Measurements from ENCODE around the gene TBCB.

Gene TBCB

DNA sequence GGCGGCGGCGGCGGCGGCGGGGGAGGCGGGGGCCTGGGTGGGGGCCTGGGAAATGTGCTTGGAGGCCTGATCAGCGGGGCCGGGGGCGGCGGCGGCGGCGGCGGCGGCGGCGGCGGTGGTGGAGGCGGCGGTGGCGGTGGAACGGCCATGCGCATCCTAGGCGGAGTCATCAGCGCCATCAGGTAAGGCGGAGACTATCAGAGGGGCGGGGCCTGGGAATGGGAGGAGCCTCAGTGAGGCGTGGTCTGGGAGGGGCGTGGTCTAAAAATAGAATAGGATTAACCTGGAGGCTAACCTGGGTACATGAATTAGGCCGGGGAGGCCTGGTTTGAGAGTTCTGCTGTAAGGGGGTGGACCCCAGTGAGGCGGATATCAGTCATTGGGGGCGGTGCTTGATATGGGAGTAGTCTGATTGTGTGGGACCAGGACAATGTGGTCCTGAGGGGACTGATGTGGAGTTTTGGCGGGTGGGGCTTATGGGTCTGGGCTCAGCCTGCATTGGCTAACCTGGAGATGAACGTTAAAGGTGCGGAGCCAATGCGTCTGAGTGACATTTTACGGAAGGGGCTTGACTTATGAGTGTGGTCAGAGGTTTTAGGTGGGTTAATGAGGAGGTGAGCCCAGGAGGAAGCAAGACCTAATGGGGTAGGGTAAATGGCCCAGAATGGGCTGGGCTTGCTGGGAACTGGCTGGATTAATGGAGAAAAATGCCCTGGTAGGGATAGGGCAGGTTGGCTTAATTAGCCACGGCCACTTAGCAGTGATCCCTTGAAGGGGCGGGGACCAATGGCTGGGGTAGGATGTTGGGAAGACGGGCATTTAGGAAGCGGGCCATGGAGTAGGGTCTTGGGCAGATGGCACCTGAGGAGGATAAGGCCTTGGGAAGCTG, 26.0 kb downstream of the TBCB start:
- peak overlapping the region; percentile 98 for H3K27ac ChIP-seq
- TF ChIP-seq, protein P1, sequence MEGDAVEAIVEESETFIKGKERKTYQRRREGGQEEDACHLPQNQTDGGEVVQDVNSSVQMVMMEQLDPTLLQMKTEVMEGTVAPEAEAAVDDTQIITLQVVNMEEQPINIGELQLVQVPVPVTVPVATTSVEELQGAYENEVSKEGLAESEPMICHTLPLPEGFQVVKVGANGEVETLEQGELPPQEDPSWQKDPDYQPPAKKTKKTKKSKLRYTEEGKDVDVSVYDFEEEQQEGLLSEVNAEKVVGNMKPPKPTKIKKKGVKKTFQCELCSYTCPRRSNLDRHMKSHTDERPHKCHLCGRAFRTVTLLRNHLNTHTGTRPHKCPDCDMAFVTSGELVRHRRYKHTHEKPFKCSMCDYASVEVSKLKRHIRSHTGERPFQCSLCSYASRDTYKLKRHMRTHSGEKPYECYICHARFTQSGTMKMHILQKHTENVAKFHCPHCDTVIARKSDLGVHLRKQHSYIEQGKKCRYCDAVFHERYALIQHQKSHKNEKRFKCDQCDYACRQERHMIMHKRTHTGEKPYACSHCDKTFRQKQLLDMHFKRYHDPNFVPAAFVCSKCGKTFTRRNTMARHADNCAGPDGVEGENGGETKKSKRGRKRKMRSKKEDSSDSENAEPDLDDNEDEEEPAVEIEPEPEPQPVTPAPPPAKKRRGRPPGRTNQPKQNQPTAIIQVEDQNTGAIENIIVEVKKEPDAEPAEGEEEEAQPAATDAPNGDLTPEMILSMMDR (conservative IDR thresholded peaks at IDR 0.05; ENCODE audit: low read depth), result no peak
- peak; percentile 91 for DNase-seq (ENCODE audit: low spot score)
- ChIA-PET POLR2A (ENCODE audit: low non-redundant PET) (no interaction called here), CTCF (no interaction called here)

DNA sequence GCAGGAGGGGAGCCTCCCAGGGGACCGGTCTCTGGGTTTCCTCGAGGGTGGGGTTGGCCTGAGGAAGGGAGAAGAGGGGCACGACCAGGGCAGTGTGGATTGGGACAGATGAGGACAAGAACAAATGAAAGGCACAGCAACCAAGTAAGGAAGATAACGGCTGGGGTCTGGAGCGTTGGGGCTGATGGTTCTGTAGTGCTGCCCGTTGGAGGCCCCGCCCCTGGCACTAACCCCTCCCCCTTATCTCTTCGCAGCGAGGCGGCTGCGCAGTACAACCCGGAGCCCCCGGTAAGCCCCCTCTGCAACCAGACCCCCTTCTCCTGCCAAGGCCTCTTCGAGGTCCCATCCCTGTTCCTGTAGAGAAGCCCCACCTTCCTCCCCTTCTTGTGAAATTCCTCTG, 26.8 kb downstream of the TBCB start:
- TF ChIP-seq, protein P1 (conservative IDR thresholded peaks at IDR 0.05; ENCODE audit: low read depth), result no peak
- peak overlapping the region; percentile 98 for H3K27ac ChIP-seq
- POLR2A ChIA-PET (ENCODE audit: low non-redundant PET), result no interaction called here
- DNase-seq (ENCODE audit: low spot score), result no peak
- CTCF ChIA-PET, result interaction anchor here (0.7 to 0.9 kb wide), 2 partner anchors 14 to 434 kb away, joined by 4 to 5 read pairs; no protein-coding TSS in a partner anchor

DNA sequence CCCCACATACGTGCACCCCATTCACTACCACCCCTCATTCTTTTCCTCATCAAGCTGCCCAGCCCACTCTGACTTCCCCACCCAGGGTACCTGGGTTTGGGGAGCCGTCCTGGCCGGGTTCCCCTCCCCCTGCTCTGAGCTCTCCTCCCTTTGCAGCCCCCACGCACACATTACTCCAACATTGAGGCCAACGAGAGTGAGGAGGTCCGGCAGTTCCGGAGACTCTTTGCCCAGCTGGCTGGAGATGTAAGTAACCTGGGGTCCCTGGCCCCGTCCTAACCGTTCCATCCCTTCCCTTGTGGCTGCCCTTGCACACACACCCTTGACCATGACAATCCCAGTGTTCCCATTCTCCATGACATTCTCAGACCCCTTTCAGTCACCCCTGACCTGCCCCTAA, 27.2 kb downstream of the TBCB start:
- H3K27ac ChIP-seq, result peak overlapping the region; percentile 98
- TF ChIP-seq, protein P1 (conservative IDR thresholded peaks at IDR 0.05; ENCODE audit: low read depth), result no peak
- POLR2A ChIA-PET (ENCODE audit: low non-redundant PET), result no interaction called here
- CTCF ChIA-PET, result interaction anchor here (0.7 to 0.9 kb wide), 2 partner anchors 15 to 435 kb away, joined by 4 to 5 read pairs; no protein-coding TSS in a partner anchor
- no peak for DNase-seq (ENCODE audit: low spot score)

DNA sequence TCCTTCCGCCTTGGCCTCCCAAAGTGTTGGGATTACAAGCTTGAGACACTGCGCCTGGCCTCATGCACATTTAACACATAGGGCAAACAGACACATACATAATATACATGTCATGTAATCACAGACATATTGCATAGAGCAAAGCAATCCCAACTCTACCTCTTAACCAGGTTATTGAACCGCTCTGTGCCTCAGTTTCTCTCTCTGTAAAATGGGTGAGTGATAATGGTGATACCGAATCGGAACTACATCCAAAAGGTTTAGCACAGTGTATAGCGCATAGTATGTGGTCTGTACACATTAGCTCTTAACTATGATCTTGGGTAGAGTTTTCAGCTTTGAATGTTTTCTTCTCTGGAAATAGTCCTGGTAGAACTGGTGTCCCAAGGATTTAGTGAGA, 29.4 kb downstream of the TBCB start:
- H3K27ac ChIP-seq, result no peak overlapping the region
- TF ChIP-seq, protein P1 (conservative IDR thresholded peaks at IDR 0.05; ENCODE audit: low read depth), result no peak
- no peak for DNase-seq (ENCODE audit: low spot score)
- CTCF ChIA-PET, result interaction anchor here (0.6 to 1.0 kb wide), 2 partner anchors 17 to 137 kb away, joined by 4 to 6 read pairs; no protein-coding TSS in a partner anchor
- POLR2A ChIA-PET (ENCODE audit: low non-redundant PET), result no interaction called here

DNA sequence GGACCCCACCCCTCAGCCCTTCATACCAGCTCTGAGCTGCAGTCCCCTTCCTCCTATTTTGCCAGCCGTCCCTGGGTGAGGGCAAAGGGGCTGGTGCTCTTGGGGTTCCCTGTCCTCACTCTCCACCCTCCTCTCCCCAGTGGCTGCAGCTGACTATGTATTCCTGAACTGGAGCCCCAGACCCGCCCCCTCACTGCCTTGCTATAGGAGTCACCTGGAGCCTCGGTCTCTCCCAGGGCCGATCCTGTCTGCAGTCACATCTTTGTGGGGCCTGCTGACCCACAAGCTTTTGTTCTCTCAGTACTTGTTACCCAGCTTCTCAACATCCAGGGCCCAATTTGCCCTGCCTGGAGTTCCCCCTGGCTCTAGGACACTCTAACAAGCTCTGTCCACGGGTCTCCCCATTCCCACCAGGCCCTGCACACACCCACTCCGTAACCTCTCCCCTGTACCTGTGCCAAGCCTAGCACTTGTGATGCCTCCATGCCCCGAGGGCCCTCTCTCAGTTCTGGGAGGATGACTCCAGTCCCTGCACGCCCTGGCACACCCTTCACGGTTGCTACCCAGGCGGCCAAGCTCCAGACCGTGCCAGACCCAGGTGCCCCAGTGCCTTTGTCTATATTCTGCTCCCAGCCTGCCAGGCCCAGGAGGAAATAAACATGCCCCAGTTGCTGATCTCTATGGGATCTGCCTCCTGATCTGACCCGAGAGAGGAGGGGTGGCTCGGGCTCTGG, 34.6 kb downstream of the TBCB start:
- ChIA-PET POLR2A (ENCODE audit: low non-redundant PET) (no interaction called here), CTCF (interaction anchor here (0.6 to 1.2 kb wide), 2 partner anchors 17 to 22 kb away, joined by 3 to 6 read pairs; no protein-coding TSS in a partner anchor)
- TF ChIP-seq, protein P1 (conservative IDR thresholded peaks at IDR 0.05; ENCODE audit: low read depth), result no peak
- peak overlapping the region; percentile 84 for H3K27ac ChIP-seq
- peak; percentile 79 for DNase-seq (ENCODE audit: low spot score)

DNA sequence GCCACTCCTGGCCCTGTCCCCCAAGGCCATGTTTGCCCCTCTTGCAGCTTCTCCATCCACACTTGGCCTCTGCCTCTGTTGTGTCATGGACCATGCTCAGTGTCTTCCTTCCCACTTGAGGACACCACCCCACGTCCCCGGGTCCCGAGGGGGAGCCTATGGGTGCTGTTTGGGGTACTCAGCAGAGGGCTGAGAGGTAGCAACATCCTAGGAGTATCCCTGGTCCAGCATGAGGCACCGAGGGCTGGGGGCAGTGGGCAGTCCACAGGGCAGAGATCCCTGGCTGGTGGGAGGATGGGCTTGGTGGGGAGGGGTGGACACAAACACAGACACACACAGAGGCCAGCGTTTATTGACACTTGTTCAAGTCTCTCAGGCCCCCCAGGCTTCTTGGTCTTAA, 35.3 kb downstream of the TBCB start:
- ChIA-PET CTCF (no interaction called here), POLR2A (ENCODE audit: low non-redundant PET) (no interaction called here)

More for the DNA sequence above, 35.3 kb downstream of the TBCB start:
- peak overlapping the region; percentile 84 for H3K27ac ChIP-seq
- TF ChIP-seq, protein P1 (conservative IDR thresholded peaks at IDR 0.05; ENCODE audit: low read depth), result no peak
- DNase-seq (ENCODE audit: low spot score), result no peak

Measured in RWPE1 (cell line).